Chondrocyte (in vitro differentiated cells): ENCODE data around the gene MPDZ. TPM values are rescaled to one million over a fixed set of nuclear protein-coding genes. Genes with fewer than 3 reads are reported as not detected.

Source experiments
- DNase-seq: peaks from one replicate; pipeline ENCODE4 v3.0.0; 2021; ENCODE audit warnings: mixed read lengths, low spot score
- H3K27ac Mint-ChIP-seq: one replicate; pipeline ENCODE4 v1.8.0; 2021; ENCODE audit warnings: mild to moderate bottlenecking, moderate library complexity, mixed read lengths; ENCODE audit not compliant: unreplicated experiment
- H3K27me3 Mint-ChIP-seq: 2 replicates; pipeline ENCODE4 v1.8.0; 2021; ENCODE audit warnings: low read depth, mixed read lengths
- H3K36me3 Mint-ChIP-seq: 2 replicates; pipeline ENCODE4 v1.8.0; 2021; ENCODE audit warnings: low read depth, mixed read lengths
- H3K4me1 Mint-ChIP-seq: 2 replicates; pipeline ENCODE4 v1.8.0; 2021; ENCODE audit warnings: low read depth, mild to moderate bottlenecking, mixed read lengths
- H3K4me3 Mint-ChIP-seq: one replicate; pipeline ENCODE4 v1.8.0; 2021; ENCODE audit warnings: mild to moderate bottlenecking, moderate library complexity, mixed read lengths; ENCODE audit not compliant: unreplicated experiment
- H3K9me3 Mint-ChIP-seq: 2 replicates; pipeline ENCODE4 v1.8.0; 2021; ENCODE audit warnings: low read depth, mixed read lengths
- CTCF ChIP-seq: fragments of 200-600 bp; sonication (generic); IDR thresholded peaks from 2 replicates; pipeline ENCODE4 v1.5.0; 2021; ENCODE audit warnings: antibody characterized with exemption, mild to moderate bottlenecking, moderate library complexity
- total RNA-seq: library from RNA; stranded (reverse); gene quantifications from 3 replicates; pipeline ENCODE4 v1.2.1, GENCODE V29; 2021

Gene MPDZ
- total RNA-seq, 1 donor from 2014 or later, result 42.5 TPM

GRCh38 chr9:13241283-13241682, 38.2 kb downstream of the MPDZ start:
- no peak for DNase-seq
- TF ChIP-seq CTCF, result no peak
- Mint-ChIP-seq H3K4me1 (no peaks in the 10 kb centered on the region), H3K27ac (no peak overlapping the region), H3K36me3 (peaks cover 18% of the 10 kb centered on the region), H3K9me3 (no peaks in the 10 kb centered on the region), H3K27me3 (no peaks in the 10 kb centered on the region), H3K4me3 (no peak overlapping the region)

GRCh38 chr9:13239660-13240059, 39.8 kb downstream of the MPDZ start:
- no peaks in the 10 kb centered on the region for H3K4me1 Mint-ChIP-seq
- no peak overlapping the region for H3K27ac Mint-ChIP-seq
- H3K27me3 Mint-ChIP-seq, result no peaks in the 10 kb centered on the region
- H3K36me3 Mint-ChIP-seq, result peaks cover 14% of the 10 kb centered on the region
- H3K4me3 Mint-ChIP-seq, result no peak overlapping the region
- no peaks in the 10 kb centered on the region for H3K9me3 Mint-ChIP-seq
- TF ChIP-seq CTCF, result no peak
- DNase-seq, result no peak

- no peak for TF ChIP-seq CTCF
- Mint-ChIP-seq H3K9me3 (no peaks in the 10 kb centered on the region), H3K27ac (no peak overlapping the region), H3K36me3 (peaks cover 13% of the 10 kb centered on the region), H3K27me3 (no peaks in the 10 kb centered on the region), H3K4me1 (no peaks in the 10 kb centered on the region), H3K4me3 (no peak overlapping the region)
- no peak for DNase-seq
These were observed 40.3 kb downstream of the MPDZ start for GRCh38 chr9:13239208-13239607.

- Mint-ChIP-seq H3K27ac (no peak overlapping the region), H3K27me3 (no peaks in the 10 kb centered on the region), H3K9me3 (no peaks in the 10 kb centered on the region), H3K4me1 (no peaks in the 10 kb centered on the region), H3K36me3 (peaks cover 9% of the 10 kb centered on the region), H3K4me3 (no peak overlapping the region)
- TF ChIP-seq CTCF, result no peak
- DNase-seq, result no peak
These were observed 44.6 kb downstream of the MPDZ start for GRCh38 chr9:13234932-13235331.

- DNase-seq, result no peak
These were observed 51.1 kb downstream of the MPDZ start for GRCh38 chr9:13228431-13228830.

More at GRCh38 chr9:13228431-13228830, 51.1 kb downstream of the MPDZ start:
- Mint-ChIP-seq H3K4me3 (no peak overlapping the region), H3K9me3 (no peaks in the 10 kb centered on the region), H3K27me3 (no peaks in the 10 kb centered on the region), H3K4me1 (peaks cover 7% of the 10 kb centered on the region), H3K27ac (no peak overlapping the region), H3K36me3 (peaks cover 12% of the 10 kb centered on the region)
- TF ChIP-seq CTCF, result no peak
